KMS-11 (cell line): ENCODE data around the gene PEX14.

Experiments
- H2AFZ ChIP-seq: fragments of 200-600 bp; sonication (generic); 2 replicates; pipeline ENCODE4 v1.6.1; 2016; ENCODE audit warnings: antibody characterized with exemption, mixed run types, low read depth
- H3K27ac ChIP-seq: fragments of 200-600 bp; sonication (generic); 2 replicates; pipeline ENCODE4 v1.6.1; 2016; ENCODE audit warnings: mild to moderate bottlenecking, mixed run types
- H3K27me3 ChIP-seq: fragments of 200-600 bp; sonication (generic); 2 replicates; pipeline ENCODE4 v1.6.1; 2017; ENCODE audit warnings: mild to moderate bottlenecking, low read depth, mixed run types, moderate library complexity; ENCODE audit not compliant: insufficient read depth
- H3K36me3 ChIP-seq: fragments of 200-600 bp; sonication (generic); 2 replicates; pipeline ENCODE4 v1.6.1; 2017; ENCODE audit warnings: mild to moderate bottlenecking, mixed run types; ENCODE audit not compliant: insufficient read depth
- H3K4me1 ChIP-seq: fragments of 200-600 bp; sonication (generic); 2 replicates; pipeline ENCODE4 v1.6.1; 2016; ENCODE audit warnings: mild to moderate bottlenecking, low read depth, mixed run types; ENCODE audit not compliant: poor library complexity, severe bottlenecking
- H3K4me2 ChIP-seq: fragments of 200-600 bp; sonication (generic); 2 replicates; pipeline ENCODE4 v1.7.0; 2016; ENCODE audit warnings: mild to moderate bottlenecking, mixed run types
- H3K4me3 ChIP-seq: fragments of 200-600 bp; sonication (generic); IDR thresholded peaks from 2 replicates; pipeline ENCODE4 v1.6.1; 2017; ENCODE audit warnings: low read depth, low read length, mixed read lengths; ENCODE audit not compliant: insufficient read depth
- H3K79me2 ChIP-seq: fragments of 200-600 bp; sonication (generic); 2 replicates; pipeline ENCODE4 v1.6.1; 2016; ENCODE audit warnings: low read depth, mixed run types; ENCODE audit not compliant: insufficient read depth
- H3K9ac ChIP-seq: fragments of 200-600 bp; sonication (generic); 2 replicates; pipeline ENCODE4 v1.6.1; 2016; ENCODE audit warnings: mild to moderate bottlenecking, mixed run types
- H4K20me1 ChIP-seq: fragments of 200-600 bp; sonication (generic); 2 replicates; pipeline ENCODE4 v1.6.1; 2016; ENCODE audit warnings: mild to moderate bottlenecking, mixed run types; ENCODE audit not compliant: insufficient read depth
- CTCF ChIP-seq: fragments of 200-600 bp; sonication (generic); conservative IDR thresholded peaks from 2 replicates; pipeline ENCODE4 v1.6.1; 2017; ENCODE audit warnings: low read depth, mild to moderate bottlenecking, antibody characterized with exemption, low read length, moderate library complexity, mixed read lengths

Gene PEX14

GRCh38 chr1:10536133-10536770 lies 61.5 kb downstream of the PEX14 start:
- Histone ChIP-seq H3K27ac (no peak overlapping the region), H2AFZ (no peak overlapping the region)

GRCh38 chr1:10537082-10537766 lies 62.5 kb downstream of the PEX14 start:
- H3K4me2 ChIP-seq, result no peak overlapping the region
- no peaks in the 10 kb centered on the region for H3K36me3 ChIP-seq
- no peaks in the 10 kb centered on the region for H4K20me1 ChIP-seq
- no peak for TF ChIP-seq CTCF
- H3K27ac ChIP-seq, result no peak overlapping the region
- H3K27me3 ChIP-seq, result no peaks in the 10 kb centered on the region
- no peak overlapping the region for H3K4me3 ChIP-seq
- no peaks in the 10 kb centered on the region for H3K79me2 ChIP-seq
- no peak overlapping the region for H2AFZ ChIP-seq
- no peak overlapping the region for H3K9ac ChIP-seq
- H3K4me1 ChIP-seq, result no peaks in the 10 kb centered on the region

More at GRCh38 chr1:10536133-10536770, 61.5 kb downstream of the PEX14 start:
- no peak overlapping the region for H3K4me3 ChIP-seq
- H3K27me3 ChIP-seq, result no peaks in the 10 kb centered on the region
- TF ChIP-seq CTCF, result no peak
- H4K20me1 ChIP-seq, result no peaks in the 10 kb centered on the region
- H3K36me3 ChIP-seq, result no peaks in the 10 kb centered on the region
- no peak overlapping the region for H3K9ac ChIP-seq
- H3K4me2 ChIP-seq, result no peak overlapping the region
- H3K79me2 ChIP-seq, result no peaks in the 10 kb centered on the region
- no peaks in the 10 kb centered on the region for H3K4me1 ChIP-seq

GRCh38 chr1:10538646-10539355 lies 64.1 kb downstream of the PEX14 start:
- no peaks in the 10 kb centered on the region for H3K79me2 ChIP-seq
- H2AFZ ChIP-seq, result no peak overlapping the region
- no peak overlapping the region for H3K4me3 ChIP-seq
- H3K4me2 ChIP-seq, result no peak overlapping the region
- H3K36me3 ChIP-seq, result no peaks in the 10 kb centered on the region
- TF ChIP-seq CTCF, result no peak
- H3K4me1 ChIP-seq, result no peaks in the 10 kb centered on the region
- no peaks in the 10 kb centered on the region for H3K27me3 ChIP-seq
- no peaks in the 10 kb centered on the region for H4K20me1 ChIP-seq
- H3K27ac ChIP-seq, result no peak overlapping the region
- no peak overlapping the region for H3K9ac ChIP-seq

- Histone ChIP-seq H3K36me3 (no peaks in the 10 kb centered on the region), H3K27ac (no peak overlapping the region), H3K79me2 (no peaks in the 10 kb centered on the region), H3K4me2 (no peak overlapping the region), H3K27me3 (no peaks in the 10 kb centered on the region), H2AFZ (no peak overlapping the region), H3K4me3 (no peak overlapping the region), H4K20me1 (no peaks in the 10 kb centered on the region), H3K4me1 (no peaks in the 10 kb centered on the region), H3K9ac (no peak overlapping the region)
- no peak for TF ChIP-seq CTCF
These were observed 64.8 kb downstream of the PEX14 start for GRCh38 chr1:10539411-10540043.
